Stimulated activated naive CD4-positive, alpha-beta T cell treated with Interleukin-2 at 50 U/mL for 16 hours (primary cell): ENCODE data around the gene ZNF484.
"Not testable (repeated sequence)": the region's sequence is repeated elsewhere in the genome, so short reads cannot be mapped to it uniquely, and the experiment has no call there.

ENCODE experiments used
- DNase-seq: peaks from one replicate; lab custom pipeline; 2025; lab: John Stamatoyannopoulos, UW

The ZNF484 gene

GRCh38 chr9:92877531-92878430 is at the start of gene ZNF484:
ZNF484 (minus strand) TSS chr9:92878038; CDS start chr9:92875029, 3,009 bp downstream.
- peak; percentile 97 for DNase-seq

- no peak for DNase-seq
Measured at GRCh38 chr9:92920437-92920836, 42.6 kb upstream of the ZNF484 start.

- DNase-seq = no peak
Measured at GRCh38 chr9:92917176-92917800, 39.5 kb upstream of the ZNF484 start.

GRCh38 chr9:92911511-92912475 is 34.0 kb upstream of the ZNF484 start:
- DNase-seq = no peak

GRCh38 chr9:92905137-92905536 is 27.3 kb upstream of the ZNF484 start:
- DNase-seq = not testable (repeated sequence)

- no peak for DNase-seq
Measured at GRCh38 chr9:92897323-92897722, 19.5 kb upstream of the ZNF484 start.

- no peak for DNase-seq
Measured at GRCh38 chr9:92895812-92896436, 18.1 kb upstream of the ZNF484 start.

- DNase-seq = no peak
Measured at GRCh38 chr9:92894711-92895362, 17.0 kb upstream of the ZNF484 start.

GRCh38 chr9:92893916-92894610 is 16.2 kb upstream of the ZNF484 start:
- DNase-seq = not testable (repeated sequence)

GRCh38 chr9:92892276-92892675 is 14.4 kb upstream of the ZNF484 start:
- not testable (repeated sequence) for DNase-seq

GRCh38 chr9:92890761-92891160 is 12.9 kb upstream of the ZNF484 start:
- no peak for DNase-seq

GRCh38 chr9:92887880-92888338 is 10.1 kb upstream of the ZNF484 start:
- DNase-seq = no peak

- peak; percentile 1 for DNase-seq
Measured at GRCh38 chr9:92886846-92887610, 9.2 kb upstream of the ZNF484 start.

- DNase-seq = not testable (repeated sequence)
Measured at GRCh38 chr9:92883666-92884405, 6.0 kb upstream of the ZNF484 start.

GRCh38 chr9:92882276-92882675 is 4.4 kb upstream of the ZNF484 start:
- DNase-seq = no peak

- DNase-seq = no peak
Measured at GRCh38 chr9:92875373-92875772, 2.5 kb downstream of the ZNF484 start.

- DNase-seq = no peak
Measured at GRCh38 chr9:92870289-92870688, 7.5 kb downstream of the ZNF484 start.

- not testable (repeated sequence) for DNase-seq
Measured at GRCh38 chr9:92866600-92866999, 11.2 kb downstream of the ZNF484 start.

- no peak for DNase-seq
Measured at GRCh38 chr9:92864152-92864551, 13.7 kb downstream of the ZNF484 start.
